K562 (cell line): ENCODE results near the gene VPS11. TPM values are rescaled to one million over a fixed set of nuclear protein-coding genes. Genes with fewer than 3 reads are reported as not detected.
A peak's percentile ranks its signal among the peaks of the same experiment; 100 is the strongest.

ENCODE experiments used
- DDX20 ChIP-seq: fragments of 450-650 bp; IDR thresholded peaks from 2 replicates; pipeline ENCODE4 v1.6.1; 2016; ENCODE audit warnings: missing genetic modification characterization, low read depth, mild to moderate bottlenecking, missing compliant biosample characterization, moderate library complexity
- ELF1 ChIP-seq: fragments of 200-800 bp; sonication (Bioruptor generic); IDR thresholded peaks from 2 replicates; pipeline ENCODE4 v1.6.1; 2016; ENCODE audit warnings: missing genetic modification characterization, missing compliant biosample characterization
- NFE2L1 ChIP-seq: fragments of 450-650 bp; IDR thresholded peaks from 2 replicates; pipeline ENCODE4 v1.6.1; 2016; ENCODE audit warnings: missing genetic modification characterization, low read depth, mild to moderate bottlenecking, missing compliant biosample characterization, moderate library complexity, borderline replicate concordance
- SOX6 ChIP-seq: fragments of 450-650 bp; IDR thresholded peaks from 2 replicates; pipeline ENCODE4 v1.6.1; 2014; ENCODE audit warnings: mild to moderate bottlenecking
- TAF1 ChIP-seq: IDR thresholded peaks from 2 replicates; pipeline ENCODE4 v1.6.1; 2011; ENCODE audit warnings: mild to moderate bottlenecking, low read length, moderate library complexity; ENCODE audit not compliant: insufficient read depth, control insufficient read depth, severe bottlenecking; ENCODE audit errors: extremely low read depth
- THRB ChIP-seq: fragments of 450-650 bp; formaldehyde crosslinking; conservative IDR thresholded peaks from 2 replicates; pipeline ENCODE4 v1.4.0; 2022; ENCODE audit warnings: mild to moderate bottlenecking, missing genetic modification characterization
- ZBTB12 ChIP-seq: fragments of 250-450 bp; sonication (Bioruptor Pico); IDR thresholded peaks from 2 replicates; pipeline ENCODE4 v1.4.0; 2020
- polyA plus RNA-seq, 8 experiments: library from polyadenylated mRNA; depleted of rRNA in 4 of 8; stranded (reverse) in 5 of 8; unstranded in 3 of 8; fragments of >200 nt; fragmentation: Nextera tagmentation in 2 of 8; fragmentation: Illumina TruSeq in 1 of 8; extraction: Ambion mirVana in 2 of 8; extraction: Trizol in 1 of 8; gene quantifications; 2 replicates each; pipeline versions ENCODE4 v1.2.1 to v1.2.3, GENCODE V29; 2011 to 2014; ENCODE audit warnings: inconsistent platforms in 1 of 8, missing spikeins in 1 of 8
- total RNA-seq, 7 experiments: library from RNA; depleted of rRNA in 6 of 7; stranded (reverse); fragments of >200 nt in 6 of 7; fragmentation: Illumina TruSeq in 2 of 7; extraction: Trizol in 2 of 7; gene quantifications; 2 replicates each; pipeline versions ENCODE4 v1.2.1 to v1.2.3, GENCODE V29; 2011 to 2021; ENCODE audit warnings: low replicate concordance in 1 of 7
- TF ChIP-seq, protein P1 (sequence below): fragments of 450-650 bp; IDR thresholded peaks from 2 replicates; pipeline ENCODE4 v1.6.1; 2016; ENCODE audit warnings: borderline replicate concordance
- TF ChIP-seq, protein P2 (sequence below): fragments of 250-450 bp; sonication (Bioruptor Pico); IDR thresholded peaks from 2 replicates; pipeline ENCODE4 v1.5.0; 2022; ENCODE audit warnings: mild to moderate bottlenecking
- TF ChIP-seq, protein P3 (sequence below): fragments of 250-450 bp; sonication (Bioruptor Pico); IDR thresholded peaks from 2 replicates; pipeline ENCODE4 v1.4.0; 2020
- TF ChIP-seq, protein P4 (sequence below): sonication (generic); formaldehyde crosslinking; IDR thresholded peaks from 2 replicates; pipeline ENCODE4 v1.5.0; 2020; ENCODE audit warnings: missing genetic modification reagents

Gene VPS11
- total and polyA plus RNA-seq, 9 of the 15 experiments (the other 6 are each of a cell fraction or from before 2014, with no cell fraction given) = 14.1 to 35.5 (median 27.5) TPM

- TF ChIP-seq, protein P1, sequence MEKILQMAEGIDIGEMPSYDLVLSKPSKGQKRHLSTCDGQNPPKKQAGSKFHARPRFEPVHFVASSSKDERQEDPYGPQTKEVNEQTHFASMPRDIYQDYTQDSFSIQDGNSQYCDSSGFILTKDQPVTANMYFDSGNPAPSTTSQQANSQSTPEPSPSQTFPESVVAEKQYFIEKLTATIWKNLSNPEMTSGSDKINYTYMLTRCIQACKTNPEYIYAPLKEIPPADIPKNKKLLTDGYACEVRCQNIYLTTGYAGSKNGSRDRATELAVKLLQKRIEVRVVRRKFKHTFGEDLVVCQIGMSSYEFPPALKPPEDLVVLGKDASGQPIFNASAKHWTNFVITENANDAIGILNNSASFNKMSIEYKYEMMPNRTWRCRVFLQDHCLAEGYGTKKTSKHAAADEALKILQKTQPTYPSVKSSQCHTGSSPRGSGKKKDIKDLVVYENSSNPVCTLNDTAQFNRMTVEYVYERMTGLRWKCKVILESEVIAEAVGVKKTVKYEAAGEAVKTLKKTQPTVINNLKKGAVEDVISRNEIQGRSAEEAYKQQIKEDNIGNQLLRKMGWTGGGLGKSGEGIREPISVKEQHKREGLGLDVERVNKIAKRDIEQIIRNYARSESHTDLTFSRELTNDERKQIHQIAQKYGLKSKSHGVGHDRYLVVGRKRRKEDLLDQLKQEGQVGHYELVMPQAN = no peak
- TF ChIP-seq TAF1 (peak; percentile 54), ELF1 (tag) (no peak), NFE2L1 (tag) (no peak), THRB (CRISPR knock-in tag) (no peak), ZBTB12 (CRISPR knock-in tag) (peak; percentile 38; the same call in 1 of the 2 replicates), SOX6 (peak; percentile 56; the same call in 1 of the 2 replicates), DDX20 (no peak)
- TF ChIP-seq, protein P2, sequence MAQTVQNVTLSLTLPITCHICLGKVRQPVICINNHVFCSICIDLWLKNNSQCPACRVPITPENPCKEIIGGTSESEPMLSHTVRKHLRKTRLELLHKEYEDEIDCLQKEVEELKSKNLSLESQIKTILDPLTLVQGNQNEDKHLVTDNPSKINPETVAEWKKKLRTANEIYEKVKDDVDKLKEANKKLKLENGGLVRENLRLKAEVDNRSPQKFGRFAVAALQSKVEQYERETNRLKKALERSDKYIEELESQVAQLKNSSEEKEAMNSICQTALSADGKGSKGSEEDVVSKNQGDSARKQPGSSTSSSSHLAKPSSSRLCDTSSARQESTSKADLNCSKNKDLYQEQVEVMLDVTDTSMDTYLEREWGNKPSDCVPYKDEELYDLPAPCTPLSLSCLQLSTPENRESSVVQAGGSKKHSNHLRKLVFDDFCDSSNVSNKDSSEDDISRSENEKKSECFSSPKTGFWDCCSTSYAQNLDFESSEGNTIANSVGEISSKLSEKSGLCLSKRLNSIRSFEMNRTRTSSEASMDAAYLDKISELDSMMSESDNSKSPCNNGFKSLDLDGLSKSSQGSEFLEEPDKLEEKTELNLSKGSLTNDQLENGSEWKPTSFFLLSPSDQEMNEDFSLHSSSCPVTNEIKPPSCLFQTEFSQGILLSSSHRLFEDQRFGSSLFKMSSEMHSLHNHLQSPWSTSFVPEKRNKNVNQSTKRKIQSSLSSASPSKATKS = no peak
- TF ChIP-seq, protein P3, sequence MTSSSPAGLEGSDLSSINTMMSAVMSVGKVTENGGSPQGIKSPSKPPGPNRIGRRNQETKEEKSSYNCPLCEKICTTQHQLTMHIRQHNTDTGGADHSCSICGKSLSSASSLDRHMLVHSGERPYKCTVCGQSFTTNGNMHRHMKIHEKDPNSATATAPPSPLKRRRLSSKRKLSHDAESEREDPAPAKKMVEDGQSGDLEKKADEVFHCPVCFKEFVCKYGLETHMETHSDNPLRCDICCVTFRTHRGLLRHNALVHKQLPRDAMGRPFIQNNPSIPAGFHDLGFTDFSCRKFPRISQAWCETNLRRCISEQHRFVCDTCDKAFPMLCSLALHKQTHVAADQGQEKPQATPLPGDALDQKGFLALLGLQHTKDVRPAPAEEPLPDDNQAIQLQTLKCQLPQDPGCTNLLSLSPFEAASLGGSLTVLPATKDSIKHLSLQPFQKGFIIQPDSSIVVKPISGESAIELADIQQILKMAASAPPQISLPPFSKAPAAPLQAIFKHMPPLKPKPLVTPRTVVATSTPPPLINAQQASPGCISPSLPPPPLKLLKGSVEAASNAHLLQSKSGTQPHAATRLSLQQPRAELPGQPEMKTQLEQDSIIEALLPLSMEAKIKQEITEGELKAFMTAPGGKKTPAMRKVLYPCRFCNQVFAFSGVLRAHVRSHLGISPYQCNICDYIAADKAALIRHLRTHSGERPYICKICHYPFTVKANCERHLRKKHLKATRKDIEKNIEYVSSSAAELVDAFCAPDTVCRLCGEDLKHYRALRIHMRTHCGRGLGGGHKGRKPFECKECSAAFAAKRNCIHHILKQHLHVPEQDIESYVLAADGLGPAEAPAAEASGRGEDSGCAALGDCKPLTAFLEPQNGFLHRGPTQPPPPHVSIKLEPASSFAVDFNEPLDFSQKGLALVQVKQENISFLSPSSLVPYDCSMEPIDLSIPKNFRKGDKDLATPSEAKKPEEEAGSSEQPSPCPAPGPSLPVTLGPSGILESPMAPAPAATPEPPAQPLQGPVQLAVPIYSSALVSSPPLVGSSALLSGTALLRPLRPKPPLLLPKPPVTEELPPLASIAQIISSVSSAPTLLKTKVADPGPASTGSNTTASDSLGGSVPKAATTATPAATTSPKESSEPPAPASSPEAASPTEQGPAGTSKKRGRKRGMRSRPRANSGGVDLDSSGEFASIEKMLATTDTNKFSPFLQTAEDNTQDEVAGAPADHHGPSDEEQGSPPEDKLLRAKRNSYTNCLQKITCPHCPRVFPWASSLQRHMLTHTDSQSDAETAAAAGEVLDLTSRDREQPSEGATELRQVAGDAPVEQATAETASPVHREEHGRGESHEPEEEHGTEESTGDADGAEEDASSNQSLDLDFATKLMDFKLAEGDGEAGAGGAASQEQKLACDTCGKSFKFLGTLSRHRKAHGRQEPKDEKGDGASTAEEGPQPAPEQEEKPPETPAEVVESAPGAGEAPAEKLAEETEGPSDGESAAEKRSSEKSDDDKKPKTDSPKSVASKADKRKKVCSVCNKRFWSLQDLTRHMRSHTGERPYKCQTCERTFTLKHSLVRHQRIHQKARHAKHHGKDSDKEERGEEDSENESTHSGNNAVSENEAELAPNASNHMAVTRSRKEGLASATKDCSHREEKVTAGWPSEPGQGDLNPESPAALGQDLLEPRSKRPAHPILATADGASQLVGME (CRISPR knock-in tag) = no peak
- TF ChIP-seq, protein P4, sequence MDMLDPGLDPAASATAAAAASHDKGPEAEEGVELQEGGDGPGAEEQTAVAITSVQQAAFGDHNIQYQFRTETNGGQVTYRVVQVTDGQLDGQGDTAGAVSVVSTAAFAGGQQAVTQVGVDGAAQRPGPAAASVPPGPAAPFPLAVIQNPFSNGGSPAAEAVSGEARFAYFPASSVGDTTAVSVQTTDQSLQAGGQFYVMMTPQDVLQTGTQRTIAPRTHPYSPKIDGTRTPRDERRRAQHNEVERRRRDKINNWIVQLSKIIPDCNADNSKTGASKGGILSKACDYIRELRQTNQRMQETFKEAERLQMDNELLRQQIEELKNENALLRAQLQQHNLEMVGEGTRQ = peak; percentile 76
These were observed 37.1 kb upstream of the VPS11 start, which contains the start of gene SLC37A4 (continued) for GRCh38 chr11:119030329-119031047.
